Left cardiac atrium (tissue), 4 donors: Measurements from ENCODE around the gene BPIFB2. TPM values are rescaled to one million over a fixed set of nuclear protein-coding genes. Genes with fewer than 3 reads are reported as not detected.
"Not testable (repeated sequence)": the region's sequence is repeated elsewhere in the genome, so short reads cannot be mapped to it uniquely, and the experiment has no call there.

ENCODE experiments used
- ATAC-seq, 2 donors: fragments of 200-7000 bp; cut with Tn5 transposase; one replicate each; pipeline ENCODE4 v1.9.1; 2020; ENCODE audit warnings: mild to moderate bottlenecking in 2 of 2, moderate library complexity in 2 of 2
- DNase-seq: peaks from one replicate; pipeline ENCODE4 v3.0.0-alpha.2; 2020
- intact Hi-C, 2 donors: fragments of 100-400 bp; cut with DNase I; formaldehyde crosslinking; loops; one replicate each; pipeline versions ENCODE4 v1.14.1 to v1.15.1; 2022 to 2023
- long read RNA-seq: library from polyadenylated mRNA; unstranded; transcript quantifications from one replicate; pipeline ENCODE4 v2.0.0, GENCODE V29; 2021
- total RNA-seq, 2 donors: library from RNA; stranded (reverse); fragmentation: NEBNext Ultra II Directional; extraction: Animal tissue kit (Norgen Biotek cat#: 25700); gene quantifications; one replicate each; pipeline ENCODE4 v1.2.1, GENCODE V29; 2021
- donor health status: DM: no; HTN: yes; CAD: no.
- donor health status: DM: no; HTN: yes; CAD: no; lungs with severe emphysema.
- donor health status: DM: yes; HTN: yes; CAD: no.
- donor health status: Dilated cardiomyopathy.

BPIFB2 gene, protein sequence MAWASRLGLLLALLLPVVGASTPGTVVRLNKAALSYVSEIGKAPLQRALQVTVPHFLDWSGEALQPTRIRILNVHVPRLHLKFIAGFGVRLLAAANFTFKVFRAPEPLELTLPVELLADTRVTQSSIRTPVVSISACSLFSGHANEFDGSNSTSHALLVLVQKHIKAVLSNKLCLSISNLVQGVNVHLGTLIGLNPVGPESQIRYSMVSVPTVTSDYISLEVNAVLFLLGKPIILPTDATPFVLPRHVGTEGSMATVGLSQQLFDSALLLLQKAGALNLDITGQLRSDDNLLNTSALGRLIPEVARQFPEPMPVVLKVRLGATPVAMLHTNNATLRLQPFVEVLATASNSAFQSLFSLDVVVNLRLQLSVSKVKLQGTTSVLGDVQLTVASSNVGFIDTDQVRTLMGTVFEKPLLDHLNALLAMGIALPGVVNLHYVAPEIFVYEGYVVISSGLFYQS
- not detected for total RNA-seq
- long read RNA-seq: 0 reads

DNA sequence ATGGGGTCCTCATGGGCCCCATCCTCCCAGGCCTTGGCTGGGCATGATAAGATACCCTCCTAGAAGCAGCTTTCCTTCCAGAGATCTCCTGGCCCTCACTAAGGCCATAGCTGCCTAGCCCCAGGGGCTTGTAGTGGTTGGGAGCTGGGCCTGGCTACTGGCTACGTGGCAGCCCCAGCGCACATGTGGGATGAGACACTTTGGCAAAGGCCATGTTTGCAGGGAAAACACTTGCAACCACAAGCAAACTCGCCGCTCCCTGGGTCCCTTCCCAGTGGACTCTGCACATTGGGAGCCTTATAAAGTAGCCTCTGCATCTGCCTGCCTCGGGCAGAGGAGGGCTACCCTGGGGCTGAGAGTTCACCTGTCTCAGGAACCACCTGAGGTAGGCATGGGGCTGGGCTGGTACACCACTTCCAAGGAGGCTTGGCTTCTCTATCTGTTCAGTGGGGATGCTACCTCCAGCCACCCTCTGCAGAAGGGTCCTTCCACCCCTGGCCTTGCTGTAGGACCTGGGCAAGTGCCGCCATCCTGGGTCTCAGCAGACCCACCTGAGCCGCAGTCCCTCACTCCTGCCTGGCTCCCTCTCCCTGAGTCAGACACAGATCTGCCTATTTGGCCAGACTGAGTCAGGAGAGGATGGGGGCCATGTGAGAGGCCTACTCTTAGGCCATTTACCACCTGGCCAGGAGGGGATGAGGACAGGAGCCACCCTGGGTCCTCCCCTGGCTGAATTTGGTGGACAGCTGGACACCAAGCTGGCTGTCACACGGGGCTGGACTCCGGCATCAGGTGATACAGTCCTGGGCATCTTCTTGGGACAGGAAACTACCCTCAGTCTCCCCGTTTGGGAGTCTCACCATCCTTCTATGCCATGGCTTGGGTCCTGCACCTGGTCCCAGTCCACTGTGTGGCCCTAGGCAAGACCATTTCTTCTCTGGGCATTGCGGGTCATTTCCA, at the start of gene BPIFB2:
TSS of gene BPIFB2 (plus strand) at position 329 of the 960 bp plus-strand sequence. CDS start 871 bp downstream, outside the sequence.
- ATAC-seq (no peak), DNase-seq (no peak)
- intact Hi-C loops: no loop called here

DNA sequence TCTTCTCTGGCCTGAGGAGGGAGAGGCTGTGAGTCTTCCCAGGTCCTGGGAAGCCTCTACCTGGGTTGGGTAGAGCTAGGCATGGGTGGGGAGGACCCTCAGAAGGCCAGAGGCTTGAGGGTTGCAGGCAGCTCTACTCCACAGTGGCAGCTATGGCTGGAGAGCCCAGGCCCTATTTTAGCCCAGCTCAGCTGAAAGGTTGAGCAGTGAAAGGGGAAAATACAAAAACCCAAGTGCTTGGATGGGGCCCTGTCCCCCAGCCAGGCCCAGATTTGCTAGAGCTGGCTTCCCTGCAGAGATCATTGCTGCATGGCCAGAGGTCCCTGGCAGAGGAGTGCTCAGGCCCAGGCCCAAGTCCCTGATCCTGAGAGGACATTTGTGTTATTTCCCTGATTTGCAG, 48.9 kb upstream of the BPIFB2 start:
- DNase-seq (no peak), ATAC-seq (no peak)
- intact Hi-C loops: no loop called here

GRCh38 chr20:32959351-32960221, 47.9 kb upstream of the BPIFB2 start:
- intact Hi-C loops: no loop called here
- DNase-seq (no peak), ATAC-seq (no peak)

GRCh38 chr20:32960222-32960518, 47.3 kb upstream of the BPIFB2 start:
- DNase-seq (no peak), ATAC-seq (no peak)
- intact Hi-C loops: no loop called here

- intact Hi-C loops: no loop called here
- no peak for ATAC-seq
- DNase-seq: no peak
Measured at GRCh38 chr20:32960849-32961731, 46.4 kb upstream of the BPIFB2 start.

DNA sequence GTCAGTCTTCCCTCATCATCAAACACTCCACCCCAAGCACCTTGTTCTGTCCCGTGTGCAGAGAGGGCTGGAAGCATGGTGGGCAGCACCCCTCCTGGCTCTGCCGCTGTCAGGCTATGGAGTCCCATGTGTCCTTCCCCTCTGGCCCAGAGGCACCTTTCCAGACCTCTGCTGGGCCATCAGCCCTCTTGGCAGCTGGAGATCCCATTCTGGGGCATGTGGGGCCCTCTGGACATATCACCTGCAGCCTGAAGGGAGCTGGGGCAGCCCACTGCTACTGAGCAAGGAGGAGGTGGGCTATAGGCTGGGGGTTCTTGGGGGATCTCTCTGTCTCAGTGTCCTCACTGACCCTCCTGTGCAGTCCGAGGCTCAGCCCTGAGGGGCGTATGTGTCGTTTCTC, 45.5 kb upstream of the BPIFB2 start:
- no peak for DNase-seq
- ATAC-seq: no peak
- intact Hi-C loops: no loop called here

DNA sequence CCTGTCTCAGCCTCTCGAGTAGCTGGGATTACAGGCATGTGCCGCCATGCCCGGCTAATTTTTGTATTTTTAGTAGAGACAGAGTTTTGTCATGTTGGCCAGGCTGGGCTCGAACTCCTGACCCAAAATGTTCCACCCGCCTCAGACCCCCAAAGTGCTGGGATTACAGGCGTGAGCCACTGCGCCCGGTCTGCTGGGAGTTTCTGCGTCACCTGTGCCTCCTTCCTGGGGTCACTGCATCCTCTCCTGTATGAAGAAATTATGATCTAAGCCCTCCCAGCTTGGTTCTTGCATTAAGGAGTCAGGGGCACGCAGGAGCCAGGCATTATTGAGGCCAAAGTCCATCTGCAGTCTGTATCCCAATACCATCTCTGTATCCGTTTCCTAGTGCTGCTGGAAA, 44.9 kb upstream of the BPIFB2 start:
- intact Hi-C loops, ATAC-seq, DNase-seq: not testable (repeated sequence)

GRCh38 chr20:32963176-32963575, 44.3 kb upstream of the BPIFB2 start:
- intact Hi-C loops: no loop called here
- no peak for ATAC-seq

GRCh38 chr20:32964575-32964974, 42.9 kb upstream of the BPIFB2 start:
- DNase-seq (no peak), ATAC-seq (no peak)
- intact Hi-C loops: no loop called here

More at GRCh38 chr20:32963176-32963575, 44.3 kb upstream of the BPIFB2 start:
- DNase-seq: no peak

DNA sequence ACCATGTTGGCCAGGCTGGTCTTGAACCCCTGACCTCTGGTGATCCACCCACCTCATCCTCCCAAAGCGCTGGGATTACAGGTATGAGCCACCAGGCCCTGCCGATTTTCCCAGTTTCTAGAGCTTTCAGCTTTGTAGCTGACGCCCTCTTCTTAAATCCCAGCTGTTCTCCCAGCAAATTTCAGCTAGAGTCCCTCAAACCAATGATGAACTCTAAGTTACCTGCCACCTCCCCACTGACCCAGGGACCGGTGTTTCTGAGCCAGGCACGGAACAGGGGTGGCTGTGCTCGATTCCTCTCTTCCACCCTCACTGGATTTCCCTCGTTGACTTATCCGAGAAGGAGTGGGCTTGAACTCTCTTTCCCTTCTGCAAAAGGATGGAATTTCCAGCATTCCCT, 42.4 kb upstream of the BPIFB2 start:
- DNase-seq (no peak), ATAC-seq (no peak)
- intact Hi-C loops: no loop called here

- intact Hi-C loops: no loop called here
- DNase-seq (no peak), ATAC-seq (no peak)
Measured at GRCh38 chr20:32965581-32966373, 41.7 kb upstream of the BPIFB2 start.

- DNase-seq (no peak), ATAC-seq (no peak)
- intact Hi-C loops: no loop called here
Measured at GRCh38 chr20:32966382-32966781, 41.1 kb upstream of the BPIFB2 start.

DNA sequence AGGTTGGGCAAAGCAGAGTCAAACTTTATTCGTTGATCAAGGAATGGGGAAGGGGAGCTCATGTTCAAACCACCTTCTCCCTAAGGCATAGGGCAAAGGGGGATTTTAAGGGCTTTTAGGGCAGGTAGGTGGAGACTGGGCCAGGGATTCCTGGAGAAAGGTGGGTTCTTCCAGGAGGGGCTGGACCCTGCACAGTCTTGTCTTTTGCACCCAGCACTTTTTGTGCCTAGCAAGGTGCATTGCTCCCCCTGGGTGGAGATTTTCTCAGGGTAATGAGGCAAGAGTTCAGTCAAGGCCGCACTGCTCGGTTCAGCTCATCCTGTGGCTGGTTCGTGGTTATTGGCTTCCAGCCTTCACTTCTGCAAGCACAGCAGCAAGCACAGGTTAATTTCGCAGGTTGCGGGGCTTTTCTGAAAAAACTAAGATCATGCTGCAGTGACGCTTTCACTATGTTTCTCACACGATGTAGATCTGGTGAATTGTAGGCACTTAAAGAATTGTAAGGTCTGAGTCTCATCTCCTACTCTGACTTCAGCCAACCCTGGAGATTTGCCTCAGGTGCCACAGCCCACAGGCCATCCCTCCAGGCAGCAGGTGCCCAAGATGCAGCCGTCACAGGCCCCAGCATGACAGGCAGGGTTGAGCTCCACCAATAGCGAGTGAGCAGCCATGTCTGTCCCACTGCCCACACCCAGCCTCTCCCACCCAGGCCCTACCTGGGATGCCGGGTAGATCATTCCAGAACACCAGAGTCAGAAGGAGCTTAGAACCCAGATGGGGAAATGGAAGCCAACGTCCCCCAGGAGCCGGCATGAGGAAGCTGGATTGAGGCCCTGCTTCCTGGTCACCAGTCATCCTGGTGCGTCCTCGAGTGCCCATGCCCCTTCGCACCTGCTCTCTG, 40.4 kb upstream of the BPIFB2 start:
- DNase-seq: no peak
- intact Hi-C loops: no loop called here

DNA sequence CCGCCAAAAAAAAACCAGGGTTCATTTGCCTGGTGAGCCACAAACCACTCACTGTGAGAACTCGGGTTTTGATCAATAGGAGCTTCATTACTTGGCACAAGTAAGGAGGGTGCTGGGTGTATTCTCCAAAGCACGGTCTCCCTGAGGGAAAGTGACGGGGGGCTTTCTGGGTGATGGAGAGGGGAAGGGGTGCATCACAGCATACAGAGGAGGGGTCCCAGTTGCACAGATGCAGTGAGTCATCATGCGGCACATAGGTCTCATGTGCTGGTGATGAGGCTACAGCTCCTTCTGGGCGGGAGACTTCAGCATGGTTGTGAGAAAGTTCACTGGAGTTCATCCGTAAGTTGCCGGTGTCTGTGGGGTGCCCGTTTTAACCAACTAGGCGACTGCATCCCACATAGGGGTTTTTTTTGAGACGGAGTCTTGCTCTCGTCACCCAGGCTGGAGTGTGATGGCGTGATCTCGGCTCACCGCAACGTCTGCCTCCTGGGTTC, 39.5 kb upstream of the BPIFB2 start:
- ATAC-seq: no peak
- intact Hi-C loops: no loop called here

More for the DNA sequence above, 40.4 kb upstream of the BPIFB2 start:
- ATAC-seq: no peak

DNA sequence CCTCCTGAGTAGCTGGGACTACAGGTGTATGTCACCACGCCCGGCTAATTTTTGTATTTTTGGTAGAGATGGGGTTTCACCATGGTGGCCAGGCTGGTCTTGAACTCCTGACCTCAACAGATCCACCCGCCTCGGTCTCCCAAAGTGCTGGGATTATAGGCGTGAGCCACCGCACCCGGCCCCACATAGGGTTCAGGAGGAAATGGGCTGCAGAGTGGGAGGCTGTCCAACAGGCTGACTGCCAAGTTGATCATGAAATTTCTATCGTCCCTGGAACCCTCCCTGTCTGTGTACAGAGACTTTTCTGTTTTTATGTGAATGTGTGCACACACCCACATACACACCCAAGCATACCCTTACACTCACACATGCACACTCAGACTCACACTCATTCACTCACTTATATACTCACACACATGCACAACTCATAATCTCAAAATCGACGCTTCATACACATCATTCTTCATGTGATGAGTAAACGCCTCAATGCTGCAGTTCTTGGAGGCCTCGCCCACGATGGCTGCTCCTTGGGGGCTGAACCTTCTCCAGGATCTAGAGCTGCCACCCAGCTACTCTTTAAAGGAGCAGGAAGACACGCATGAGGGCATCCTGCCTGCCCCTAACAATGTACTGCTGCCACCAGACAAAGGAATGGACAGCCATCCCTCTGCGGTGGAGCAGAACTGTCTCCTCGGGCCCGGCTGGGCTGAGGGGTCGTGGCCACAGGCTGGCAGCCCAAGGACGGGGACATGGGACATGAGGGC, 38.8 kb upstream of the BPIFB2 start:
- DNase-seq (no peak), ATAC-seq (no peak)
- intact Hi-C loops: no loop called here

More for the DNA sequence above, 39.5 kb upstream of the BPIFB2 start:
- DNase-seq: no peak
